Activated CD4-positive, alpha-beta T cell treated with anti-CD3 and anti-CD28 coated beads, Interleukin-2, amount 10 ng/mL, durations not matched to agents 24 days and 14 days (primary cell): Measurements from ENCODE around the gene TMEM80. TPM values are rescaled to one million over a fixed set of nuclear protein-coding genes. Genes with fewer than 3 reads are reported as not detected.

ENCODE experiments used
- DNase-seq: peaks from one replicate; pipeline ENCODE4 v3.0.0; 2022
- H3K27ac Mint-ChIP-seq: one replicate; pipeline ENCODE4 v1.8.0; 2022; ENCODE audit warnings: mild to moderate bottlenecking, mixed read lengths
- H3K27me3 Mint-ChIP-seq: one replicate; pipeline ENCODE4 v1.8.0; 2022; ENCODE audit warnings: mixed read lengths
- H3K36me3 Mint-ChIP-seq: one replicate; pipeline ENCODE4 v1.8.0; 2022; ENCODE audit warnings: low read depth, mild to moderate bottlenecking, mixed read lengths
- H3K4me1 Mint-ChIP-seq: one replicate; pipeline ENCODE4 v1.8.0; 2021; ENCODE audit warnings: mixed read lengths
- H3K4me3 Mint-ChIP-seq: one replicate; pipeline ENCODE4 v1.8.0; 2022; ENCODE audit warnings: mild to moderate bottlenecking, moderate library complexity, mixed read lengths
- H3K9me3 Mint-ChIP-seq: one replicate; pipeline ENCODE4 v1.8.0; 2021; ENCODE audit warnings: mixed read lengths
- intact Hi-C: fragments of 100-400 bp; cut with micrococcal nuclease; formaldehyde crosslinking; loops from one replicate; pipeline ENCODE4 v1.15.1; 2023
- total RNA-seq: library from RNA; stranded (reverse); gene quantifications from 2 replicates; pipeline ENCODE4 v1.2.3, GENCODE V29; 2022

TMEM80 gene
- total RNA-seq, 1 donor from 2014 or later = 12.3 TPM

- Mint-ChIP-seq H3K4me1 (peaks cover 4% of the 10 kb centered on the region), H3K27ac (no peak overlapping the region), H3K4me3 (no peak overlapping the region), H3K27me3 (peaks cover 22% of the 10 kb centered on the region), H3K9me3 (no peaks in the 10 kb centered on the region), H3K36me3 (no peaks in the 10 kb centered on the region)
- intact Hi-C loops = no loop called here
- no peak for DNase-seq
Observed at GRCh38 chr11:708511-708910, 12.9 kb downstream of the TMEM80 start.

- peaks cover 23% of the 10 kb centered on the region for H3K27me3 Mint-ChIP-seq
- no peak overlapping the region for H3K4me3 Mint-ChIP-seq
- no peaks in the 10 kb centered on the region for H3K36me3 Mint-ChIP-seq
- DNase-seq = no peak
- intact Hi-C loops = no loop called here
- peaks cover 4% of the 10 kb centered on the region for H3K4me1 Mint-ChIP-seq
- H3K9me3 Mint-ChIP-seq = no peaks in the 10 kb centered on the region
- H3K27ac Mint-ChIP-seq = no peak overlapping the region
Observed at GRCh38 chr11:709109-709997, 13.7 kb downstream of the TMEM80 start.

GRCh38 chr11:714436-714835 is 18.8 kb downstream of the TMEM80 start:
- intact Hi-C loops = no loop called here
- H3K4me3 Mint-ChIP-seq = no peak overlapping the region
- H3K36me3 Mint-ChIP-seq = no peaks in the 10 kb centered on the region
- H3K9me3 Mint-ChIP-seq = no peaks in the 10 kb centered on the region
- H3K27ac Mint-ChIP-seq = no peak overlapping the region
- peaks cover 2% of the 10 kb centered on the region for H3K4me1 Mint-ChIP-seq
- no peak for DNase-seq
- H3K27me3 Mint-ChIP-seq = peaks cover 22% of the 10 kb centered on the region

- H3K27me3 Mint-ChIP-seq = peaks cover 24% of the 10 kb centered on the region
- no peak overlapping the region for H3K27ac Mint-ChIP-seq
- peaks cover 7% of the 10 kb centered on the region for H3K4me1 Mint-ChIP-seq
- H3K9me3 Mint-ChIP-seq = no peaks in the 10 kb centered on the region
- no peak for DNase-seq
- intact Hi-C loops = loop anchor here (5.0 kb wide), 1 partner anchor 142 kb away; the partner anchor contains the start of gene PHRF1
- no peaks in the 10 kb centered on the region for H3K36me3 Mint-ChIP-seq
- H3K4me3 Mint-ChIP-seq = peak overlapping the region; percentile 51
Observed at GRCh38 chr11:719214-720016, 23.8 kb downstream of the TMEM80 start.

GRCh38 chr11:720017-720641 is 24.5 kb downstream of the TMEM80 start:
- Mint-ChIP-seq H3K4me3 (peak overlapping the region; percentile 51), H3K27ac (no peak overlapping the region), H3K4me1 (peaks cover 9% of the 10 kb centered on the region), H3K36me3 (no peaks in the 10 kb centered on the region), H3K27me3 (peaks cover 24% of the 10 kb centered on the region), H3K9me3 (no peaks in the 10 kb centered on the region)
- DNase-seq = no peak
- intact Hi-C loops = loop anchor here (5.0 kb wide), 1 partner anchor 143 kb away; the partner anchor contains the start of gene PHRF1

- intact Hi-C loops = loop anchor here (5.0 kb wide), 1 partner anchor 143 kb away; the partner anchor contains the start of gene PHRF1
- peak; percentile 75 for DNase-seq
- H3K4me1 Mint-ChIP-seq = peaks cover 11% of the 10 kb centered on the region
- H3K4me3 Mint-ChIP-seq = peak overlapping the region; percentile 53
- peaks cover 24% of the 10 kb centered on the region for H3K27me3 Mint-ChIP-seq
- no peaks in the 10 kb centered on the region for H3K36me3 Mint-ChIP-seq
- H3K27ac Mint-ChIP-seq = no peak overlapping the region
- H3K9me3 Mint-ChIP-seq = no peaks in the 10 kb centered on the region
Observed at GRCh38 chr11:720642-721246, 25.1 kb downstream of the TMEM80 start.

GRCh38 chr11:721247-721740 is 25.7 kb downstream of the TMEM80 start:
- H3K4me3 Mint-ChIP-seq = peak overlapping the region; percentile 53
- intact Hi-C loops = loop anchor here (5.0 kb wide), 1 partner anchor 144 kb away; the partner anchor contains the start of gene PHRF1

GRCh38 chr11:721741-722345 is 26.2 kb downstream of the TMEM80 start:
- DNase-seq = peak; percentile 85
- no peaks in the 10 kb centered on the region for H3K36me3 Mint-ChIP-seq
- no peaks in the 10 kb centered on the region for H3K9me3 Mint-ChIP-seq

More at GRCh38 chr11:721247-721740, 25.7 kb downstream of the TMEM80 start:
- DNase-seq = no peak
- peaks cover 24% of the 10 kb centered on the region for H3K27me3 Mint-ChIP-seq
- H3K9me3 Mint-ChIP-seq = no peaks in the 10 kb centered on the region
- no peaks in the 10 kb centered on the region for H3K36me3 Mint-ChIP-seq
- H3K27ac Mint-ChIP-seq = no peak overlapping the region
- H3K4me1 Mint-ChIP-seq = peaks cover 11% of the 10 kb centered on the region

GRCh38 chr11:722346-722811 is 26.8 kb downstream of the TMEM80 start:
- intact Hi-C loops = loop anchor here (5.0 kb wide), 1 partner anchor 145 kb away; the partner anchor contains the start of gene PHRF1
- no peak for DNase-seq
- Mint-ChIP-seq H3K9me3 (no peaks in the 10 kb centered on the region), H3K4me3 (no peak overlapping the region), H3K36me3 (no peaks in the 10 kb centered on the region), H3K27ac (no peak overlapping the region), H3K4me1 (peaks cover 13% of the 10 kb centered on the region), H3K27me3 (peaks cover 20% of the 10 kb centered on the region)

More at GRCh38 chr11:721741-722345, 26.2 kb downstream of the TMEM80 start:
- Mint-ChIP-seq H3K27ac (no peak overlapping the region), H3K4me1 (peaks cover 13% of the 10 kb centered on the region), H3K27me3 (peaks cover 20% of the 10 kb centered on the region), H3K4me3 (peak overlapping the region; percentile 53)
- intact Hi-C loops = loop anchor here (5.0 kb wide), 1 partner anchor 145 kb away; the partner anchor contains the start of gene PHRF1

- Mint-ChIP-seq H3K36me3 (no peaks in the 10 kb centered on the region), H3K4me3 (peak overlapping the region; percentile 69)
Observed at GRCh38 chr11:723120-723883, 27.7 kb downstream of the TMEM80 start.

GRCh38 chr11:724049-724777 is 28.6 kb downstream of the TMEM80 start:
- DNase-seq = no peak
- intact Hi-C loops = loop anchor here (5.0 kb wide), 1 partner anchor 147 kb away; the partner anchor contains the start of gene PHRF1
- Mint-ChIP-seq H3K36me3 (no peaks in the 10 kb centered on the region), H3K27ac (no peak overlapping the region), H3K4me1 (peaks cover 13% of the 10 kb centered on the region), H3K27me3 (peaks cover 18% of the 10 kb centered on the region), H3K4me3 (peak overlapping the region; percentile 76), H3K9me3 (no peaks in the 10 kb centered on the region)

More at GRCh38 chr11:723120-723883, 27.7 kb downstream of the TMEM80 start:
- peaks cover 13% of the 10 kb centered on the region for H3K4me1 Mint-ChIP-seq
- H3K9me3 Mint-ChIP-seq = no peaks in the 10 kb centered on the region
- intact Hi-C loops = loop anchor here (1.0 to 5.0 kb wide), 3 partner anchors 61 to 168 kb away; partner anchors contain the start of gene PHRF1
- no peak overlapping the region for H3K27ac Mint-ChIP-seq
- peak; percentile 88 for DNase-seq
- peaks cover 20% of the 10 kb centered on the region for H3K27me3 Mint-ChIP-seq
